Activated CD4-positive, alpha-beta T cell treated with anti-CD3 and anti-CD28 coated beads, Interleukin-2, amount 10 ng/mL, durations not matched to agents 24 days and 14 days (primary cell): ENCODE results near the gene ACO2. TPM values are rescaled to one million over a fixed set of nuclear protein-coding genes. Genes with fewer than 3 reads are reported as not detected.

Experiments used
- DNase-seq: peaks from one replicate; pipeline ENCODE4 v3.0.0; 2022
- H3K27ac Mint-ChIP-seq: one replicate; pipeline ENCODE4 v1.8.0; 2022; ENCODE audit warnings: mild to moderate bottlenecking, mixed read lengths
- H3K27me3 Mint-ChIP-seq: one replicate; pipeline ENCODE4 v1.8.0; 2022; ENCODE audit warnings: mixed read lengths
- H3K36me3 Mint-ChIP-seq: one replicate; pipeline ENCODE4 v1.8.0; 2022; ENCODE audit warnings: low read depth, mild to moderate bottlenecking, mixed read lengths
- H3K4me1 Mint-ChIP-seq: one replicate; pipeline ENCODE4 v1.8.0; 2021; ENCODE audit warnings: mixed read lengths
- H3K4me3 Mint-ChIP-seq: one replicate; pipeline ENCODE4 v1.8.0; 2022; ENCODE audit warnings: mild to moderate bottlenecking, moderate library complexity, mixed read lengths
- H3K9me3 Mint-ChIP-seq: one replicate; pipeline ENCODE4 v1.8.0; 2021; ENCODE audit warnings: mixed read lengths
- intact Hi-C: fragments of 100-400 bp; cut with micrococcal nuclease; formaldehyde crosslinking; loops from one replicate; pipeline ENCODE4 v1.15.1; 2023
- total RNA-seq: library from RNA; stranded (reverse); gene quantifications from 2 replicates; pipeline ENCODE4 v1.2.3, GENCODE V29; 2022

The ACO2 gene
- total RNA-seq, 1 donor from 2014 or later = 104 TPM

- Mint-ChIP-seq H3K4me1 (peaks cover 27% of the 10 kb centered on the region), H3K27ac (no peak overlapping the region), H3K36me3 (peaks cover 20% of the 10 kb centered on the region), H3K27me3 (no peaks in the 10 kb centered on the region), H3K4me3 (no peak overlapping the region), H3K9me3 (no peaks in the 10 kb centered on the region)
- DNase-seq = no peak
- intact Hi-C loops = loop anchor here (5.0 kb wide), 2 partner anchors 62 to 253 kb away; partner anchors contain the start of gene RANGAP1
These were observed 71.0 kb downstream of the ACO2 start for GRCh38 chr22:41540006-41540315.

- intact Hi-C loops = loop anchor here (5.0 kb wide), 2 partner anchors 62 to 253 kb away; partner anchors contain the start of gene RANGAP1
- no peaks in the 10 kb centered on the region for H3K27me3 Mint-ChIP-seq
- no peaks in the 10 kb centered on the region for H3K9me3 Mint-ChIP-seq
- no peak overlapping the region for H3K4me3 Mint-ChIP-seq
- peaks cover 29% of the 10 kb centered on the region for H3K4me1 Mint-ChIP-seq
- DNase-seq = no peak
- H3K27ac Mint-ChIP-seq = no peak overlapping the region
- H3K36me3 Mint-ChIP-seq = peaks cover 20% of the 10 kb centered on the region
These were observed 71.4 kb downstream of the ACO2 start for GRCh38 chr22:41540365-41540764.

- peak overlapping the region; percentile 1 for H3K4me3 Mint-ChIP-seq
These were observed 72.6 kb downstream of the ACO2 start for GRCh38 chr22:41541484-41541883.

DNA sequence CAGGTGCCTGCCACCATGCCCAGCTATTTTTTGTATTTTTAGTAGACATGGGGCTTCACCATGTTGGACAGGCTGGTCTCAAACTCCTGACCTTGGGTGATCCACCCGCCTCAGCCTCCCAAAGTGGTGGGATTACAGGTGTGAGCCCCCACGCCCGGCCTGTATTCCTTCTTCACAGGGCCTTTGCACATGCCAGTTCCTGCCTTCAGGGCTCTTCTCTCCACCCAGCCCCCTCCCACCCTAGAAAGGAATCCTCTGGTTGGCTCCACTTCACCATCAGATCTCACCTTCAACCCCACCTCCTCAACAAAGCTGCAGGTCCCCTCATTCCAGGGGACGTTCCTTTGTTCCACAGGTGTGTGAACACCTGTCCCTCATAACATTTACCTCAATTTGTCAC, 73.3 kb downstream of the ACO2 start:
- H3K36me3 Mint-ChIP-seq = peaks cover 16% of the 10 kb centered on the region
- H3K27me3 Mint-ChIP-seq = no peaks in the 10 kb centered on the region
- no peaks in the 10 kb centered on the region for H3K9me3 Mint-ChIP-seq
- peak overlapping the region; percentile 95 for H3K4me3 Mint-ChIP-seq
- peaks cover 29% of the 10 kb centered on the region for H3K4me1 Mint-ChIP-seq
- intact Hi-C loops = loop anchor here (5.0 kb wide), 2 partner anchors 60 to 255 kb away; partner anchors contain the start of gene RANGAP1
- H3K27ac Mint-ChIP-seq = no peak overlapping the region
- DNase-seq = no peak

More at GRCh38 chr22:41541484-41541883, 72.6 kb downstream of the ACO2 start:
- Mint-ChIP-seq H3K27ac (no peak overlapping the region), H3K9me3 (no peaks in the 10 kb centered on the region), H3K27me3 (no peaks in the 10 kb centered on the region), H3K4me1 (peaks cover 29% of the 10 kb centered on the region), H3K36me3 (peaks cover 20% of the 10 kb centered on the region)
- intact Hi-C loops = loop anchor here (5.0 kb wide), 2 partner anchors 61 to 254 kb away; partner anchors contain the start of gene RANGAP1
- DNase-seq = no peak

GRCh38 chr22:41543854-41544670, 75.1 kb downstream of the ACO2 start, which contains the start of gene POLR3H:
TSS of gene POLR3H (minus strand) at chr22:41544470. CDS start at chr22:41544101, 369 bp downstream.
- peak within 1 kb of the TSS; percentile 89 for H3K27ac Mint-ChIP-seq
- H3K9me3 Mint-ChIP-seq = no peaks in the 10 kb centered on the region
- peaks cover 15% of the 10 kb centered on the region for H3K36me3 Mint-ChIP-seq
- H3K27me3 Mint-ChIP-seq = no peaks in the 10 kb centered on the region
- peaks cover 29% of the 10 kb centered on the region for H3K4me1 Mint-ChIP-seq
- intact Hi-C loops = loop anchor here (1.0 to 5.0 kb wide), 5 partner anchors 45 to 257 kb away; partner anchors contain the start of genes ACO2, DESI1, PHF5A and PMM1
- DNase-seq = peak; percentile 99
- peak within 1 kb of the TSS; percentile 95 for H3K4me3 Mint-ChIP-seq

DNA sequence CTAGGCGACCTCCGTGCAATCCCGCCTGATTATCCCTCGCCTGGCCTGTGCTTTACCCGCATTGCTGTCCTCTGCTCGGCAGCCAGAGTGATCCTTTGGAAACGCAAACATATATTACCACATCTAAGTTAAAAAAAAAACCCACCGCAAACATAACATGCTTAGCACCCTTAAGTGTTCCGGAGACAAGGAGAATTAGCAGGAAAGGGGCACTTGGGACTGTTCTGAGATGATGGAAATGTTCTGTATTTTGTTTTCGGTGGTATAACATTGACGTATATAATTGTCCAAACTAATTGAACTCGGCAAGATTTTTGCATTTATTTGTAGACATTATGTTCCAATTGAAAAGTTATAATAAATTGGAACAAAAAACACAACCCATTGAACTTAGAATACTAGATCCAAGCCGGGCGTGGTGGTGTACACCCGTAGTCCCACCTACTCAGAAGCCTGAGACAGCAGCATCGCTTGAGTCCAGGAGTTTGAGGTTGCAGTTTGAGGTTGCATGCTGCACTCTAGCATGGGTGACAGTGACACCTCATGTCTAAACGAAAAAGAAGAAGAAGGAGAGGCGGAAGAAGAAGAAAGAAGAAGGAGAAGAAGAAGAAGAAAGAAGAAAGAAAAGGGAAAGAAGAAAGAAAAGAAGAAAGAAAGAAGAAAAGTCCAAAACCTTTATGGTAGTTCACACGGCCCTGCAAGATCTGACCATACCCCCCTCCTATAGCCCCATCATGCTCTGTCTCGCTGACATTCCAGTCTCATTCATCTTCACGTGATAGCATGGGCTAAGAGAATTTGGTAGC, 76.0 kb downstream of the ACO2 start:
- no peaks in the 10 kb centered on the region for H3K27me3 Mint-ChIP-seq
- no peak for DNase-seq
- intact Hi-C loops = loop anchor here (1.0 to 5.0 kb wide), 5 partner anchors 44 to 258 kb away; partner anchors contain the start of genes ACO2, DESI1, PHF5A and PMM1
- peaks cover 28% of the 10 kb centered on the region for H3K4me1 Mint-ChIP-seq
- peak overlapping the region; percentile 89 for H3K27ac Mint-ChIP-seq
- peaks cover 9% of the 10 kb centered on the region for H3K36me3 Mint-ChIP-seq
- H3K9me3 Mint-ChIP-seq = no peaks in the 10 kb centered on the region
- peak overlapping the region; percentile 95 for H3K4me3 Mint-ChIP-seq

DNA sequence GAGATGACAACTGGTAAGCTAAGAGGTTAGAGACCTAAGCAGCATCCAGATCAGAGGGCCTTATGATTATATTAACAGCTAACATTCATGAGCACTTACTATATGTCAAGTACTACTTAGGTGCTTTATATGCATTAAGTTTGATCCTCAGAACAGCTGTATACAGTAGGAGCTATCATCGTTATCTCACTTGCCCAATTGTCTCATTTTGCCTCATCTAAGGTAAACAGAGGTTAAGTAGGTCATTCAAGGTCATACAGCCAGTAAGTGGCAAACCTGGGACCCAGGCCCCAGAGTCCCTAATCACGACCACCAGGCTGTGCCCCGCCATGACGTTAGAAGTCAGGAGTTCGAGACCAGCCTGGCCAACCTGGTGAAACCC, 79.9 kb downstream of the ACO2 start:
- Mint-ChIP-seq H3K27me3 (peaks cover 12% of the 10 kb centered on the region), H3K9me3 (no peaks in the 10 kb centered on the region), H3K27ac (no peak overlapping the region), H3K4me3 (no peak overlapping the region), H3K36me3 (no peaks in the 10 kb centered on the region), H3K4me1 (peaks cover 7% of the 10 kb centered on the region)
- no peak for DNase-seq
- intact Hi-C loops = no loop called here

DNA sequence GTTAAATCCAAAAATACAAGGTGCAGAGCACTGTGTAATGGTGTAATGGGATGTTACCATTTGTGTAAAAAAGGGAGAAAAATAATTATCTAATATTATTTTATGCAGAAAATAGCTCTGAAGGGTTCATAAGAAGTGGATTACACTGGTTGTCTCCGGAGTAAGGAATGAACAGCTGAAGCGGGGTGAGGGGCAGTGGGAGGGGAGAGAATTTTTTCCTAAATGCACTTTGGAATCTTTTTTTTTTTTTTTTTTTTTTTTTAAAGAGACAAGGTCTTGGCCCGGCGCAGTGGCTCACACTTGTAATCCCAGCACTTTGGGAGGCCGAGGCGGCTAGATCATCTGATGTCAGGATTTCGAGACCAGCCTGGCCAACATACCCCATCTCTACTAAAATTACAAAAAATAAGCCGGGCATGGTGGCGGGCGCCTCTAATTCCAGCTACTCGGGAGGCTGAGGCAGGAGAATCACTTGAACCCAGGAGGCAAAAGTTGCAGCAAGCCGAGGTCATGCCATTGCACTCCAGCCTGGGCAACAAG, 82.1 kb downstream of the ACO2 start:
- Mint-ChIP-seq H3K27ac (no peak overlapping the region), H3K36me3 (no peaks in the 10 kb centered on the region), H3K4me3 (no peak overlapping the region), H3K27me3 (peaks cover 12% of the 10 kb centered on the region), H3K9me3 (no peaks in the 10 kb centered on the region), H3K4me1 (no peaks in the 10 kb centered on the region)
- DNase-seq = no peak
- intact Hi-C loops = no loop called here

GRCh38 chr22:41551877-41552582, 83.1 kb downstream of the ACO2 start:
- DNase-seq = no peak
- Mint-ChIP-seq H3K4me1 (peaks cover 2% of the 10 kb centered on the region), H3K4me3 (no peak overlapping the region), H3K27ac (no peak overlapping the region), H3K36me3 (no peaks in the 10 kb centered on the region), H3K27me3 (peaks cover 19% of the 10 kb centered on the region), H3K9me3 (no peaks in the 10 kb centered on the region)
- intact Hi-C loops = no loop called here

- Mint-ChIP-seq H3K4me1 (peaks cover 4% of the 10 kb centered on the region), H3K27me3 (peaks cover 28% of the 10 kb centered on the region), H3K27ac (no peak overlapping the region), H3K4me3 (no peak overlapping the region), H3K36me3 (no peaks in the 10 kb centered on the region), H3K9me3 (no peaks in the 10 kb centered on the region)
- no peak for DNase-seq
- intact Hi-C loops = no loop called here
These were observed 86.5 kb downstream of the ACO2 start for GRCh38 chr22:41555325-41555982.

- Mint-ChIP-seq H3K4me1 (peaks cover 7% of the 10 kb centered on the region), H3K9me3 (no peaks in the 10 kb centered on the region), H3K36me3 (no peaks in the 10 kb centered on the region), H3K27ac (no peak overlapping the region), H3K4me3 (no peak overlapping the region), H3K27me3 (peaks cover 38% of the 10 kb centered on the region)
- intact Hi-C loops = no loop called here
- DNase-seq = no peak
These were observed 87.6 kb downstream of the ACO2 start for GRCh38 chr22:41556561-41556960.

DNA sequence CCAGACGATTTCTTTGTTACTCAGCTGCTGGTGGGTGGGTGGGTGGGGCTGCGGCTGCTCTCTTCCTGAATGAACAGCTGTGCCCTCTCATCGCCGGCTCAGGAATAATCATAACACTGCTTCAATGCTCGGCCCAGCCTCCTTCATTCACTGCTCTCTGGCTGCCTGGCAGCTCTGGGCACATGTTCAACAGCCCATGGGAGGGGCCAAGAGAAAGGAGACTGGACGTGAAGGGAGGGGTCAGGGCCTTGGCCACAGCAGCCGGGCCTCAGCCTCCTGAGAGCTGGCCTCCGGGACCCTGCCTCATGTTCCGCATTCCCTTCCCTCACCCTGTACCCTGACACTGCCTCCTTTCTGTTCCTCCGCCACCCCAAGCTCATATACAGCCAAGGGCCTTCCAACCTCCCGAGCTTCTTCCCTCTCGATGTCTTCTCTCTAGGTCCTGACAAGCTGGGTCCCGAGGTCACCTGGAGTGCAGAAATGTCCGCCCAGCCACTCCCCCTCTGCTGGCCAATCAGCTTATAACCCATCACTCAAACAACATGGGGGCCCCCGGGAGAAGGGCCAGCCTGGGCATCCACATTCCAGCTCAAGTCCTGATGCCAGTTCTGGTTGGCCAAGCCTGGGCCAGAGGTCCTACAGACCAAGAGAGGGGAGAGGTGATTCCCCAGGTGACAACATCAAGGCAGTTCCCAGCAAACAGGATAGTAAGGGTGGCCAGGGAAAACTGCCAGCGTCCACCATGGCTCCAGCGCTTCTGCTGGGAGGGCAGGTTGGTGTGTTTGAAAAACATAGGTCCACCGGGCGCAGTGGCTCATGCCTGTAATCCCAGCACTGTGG, 88.7 kb downstream of the ACO2 start:
- no peak overlapping the region for H3K4me3 Mint-ChIP-seq
- peaks cover 39% of the 10 kb centered on the region for H3K27me3 Mint-ChIP-seq
- no peaks in the 10 kb centered on the region for H3K36me3 Mint-ChIP-seq
- peaks cover 7% of the 10 kb centered on the region for H3K4me1 Mint-ChIP-seq
- no peak for DNase-seq
- H3K27ac Mint-ChIP-seq = no peak overlapping the region
- no peaks in the 10 kb centered on the region for H3K9me3 Mint-ChIP-seq
- intact Hi-C loops = no loop called here
